GM18868 (cell line): ENCODE results near the gene MTHFD2.
A peak's percentile ranks its signal among the peaks of the same experiment; 100 is the strongest.
"Not testable (repeated sequence)": the region's sequence is repeated elsewhere in the genome, so short reads cannot be mapped to it uniquely, and the experiment has no call there.

Experiments
- ATAC-seq: cut with Tn5 transposase; IDR thresholded peaks from one replicate; pipeline ENCODE4 v1.9.1; 2021; ENCODE audit warnings: mild to moderate bottlenecking, moderate library complexity; ENCODE audit not compliant: unreplicated experiment

Gene MTHFD2

GRCh38 chr2:74198461-74199274 lies at the start of gene MTHFD2:
Gene MTHFD2, plus strand, starts transcription at chr2:74198615. Its CDS starts 27 bp downstream, at chr2:74198642.
- peak; percentile 88 for ATAC-seq

GRCh38 chr2:74149247-74149525 lies 49.2 kb upstream of the MTHFD2 start:
- no peak for ATAC-seq

GRCh38 chr2:74149570-74150319 lies 48.7 kb upstream of the MTHFD2 start:
- ATAC-seq = no peak

GRCh38 chr2:74152954-74153353 lies 45.5 kb upstream of the MTHFD2 start:
- no peak for ATAC-seq

- ATAC-seq = no peak
These were observed 42.6 kb upstream of the MTHFD2 start for GRCh38 chr2:74155830-74156229.

- no peak for ATAC-seq
These were observed 35.5 kb upstream of the MTHFD2 start for GRCh38 chr2:74162951-74163350.

GRCh38 chr2:74164761-74165160 lies 33.7 kb upstream of the MTHFD2 start:
- no peak for ATAC-seq

GRCh38 chr2:74168739-74169138 lies 29.7 kb upstream of the MTHFD2 start:
- peak; percentile 93 for ATAC-seq

- ATAC-seq = no peak
These were observed 23.5 kb upstream of the MTHFD2 start for GRCh38 chr2:74174909-74175308.

GRCh38 chr2:74177696-74178095 lies 20.7 kb upstream of the MTHFD2 start:
- no peak for ATAC-seq

GRCh38 chr2:74178211-74179062 lies 20.0 kb upstream of the MTHFD2 start, which contains the start of gene MOB1A:
Gene MOB1A, minus strand, starts transcription at chr2:74178879. Its CDS starts 205 bp downstream, at chr2:74178674.
- ATAC-seq = peak; percentile 79

GRCh38 chr2:74179063-74179865 lies 19.2 kb upstream of the MTHFD2 start:
- ATAC-seq = peak; percentile 7

GRCh38 chr2:74181739-74182138 lies 16.7 kb upstream of the MTHFD2 start:
- peak; percentile 35 for ATAC-seq

GRCh38 chr2:74183878-74184277 lies 14.5 kb upstream of the MTHFD2 start:
- no peak for ATAC-seq

- ATAC-seq = peak; percentile 71
These were observed 12.4 kb upstream of the MTHFD2 start for GRCh38 chr2:74186038-74186437.

- not testable (repeated sequence) for ATAC-seq
These were observed 11.7 kb upstream of the MTHFD2 start for GRCh38 chr2:74186706-74187105.

- ATAC-seq = no peak
These were observed 10.3 kb upstream of the MTHFD2 start for GRCh38 chr2:74188018-74188601.

- ATAC-seq = no peak
These were observed 9.7 kb upstream of the MTHFD2 start for GRCh38 chr2:74188696-74189095.

GRCh38 chr2:74191596-74192380 lies 6.6 kb upstream of the MTHFD2 start:
- ATAC-seq = no peak
